Retina (tissue), 1 donor: ENCODE results near the gene NAV2.

Experiments
- DNase-seq: peaks from one replicate; pipeline ENCODE4 v3.0.0-alpha.2; 2016

NAV2 gene

DNA sequence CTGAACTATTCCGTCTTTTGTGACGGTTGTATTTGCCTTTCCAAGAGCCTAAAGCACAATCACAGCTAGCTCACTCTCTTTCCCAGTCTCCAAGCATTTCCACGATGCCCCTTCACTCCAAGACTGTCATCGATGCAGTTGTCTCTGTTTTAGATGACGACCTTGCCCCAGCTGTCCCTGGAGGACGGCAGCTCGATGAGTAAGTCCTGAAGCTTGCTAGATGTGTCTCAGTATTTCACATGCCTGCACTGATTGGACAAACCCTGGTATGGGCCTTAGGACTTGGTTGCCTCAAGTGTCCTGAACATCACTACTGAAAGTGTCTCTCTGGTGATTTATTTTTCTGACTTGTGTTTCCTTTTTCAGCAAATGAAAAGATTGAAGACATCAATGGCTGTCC is 129.9 kb downstream of the NAV2 start:
- no peak for DNase-seq

DNA sequence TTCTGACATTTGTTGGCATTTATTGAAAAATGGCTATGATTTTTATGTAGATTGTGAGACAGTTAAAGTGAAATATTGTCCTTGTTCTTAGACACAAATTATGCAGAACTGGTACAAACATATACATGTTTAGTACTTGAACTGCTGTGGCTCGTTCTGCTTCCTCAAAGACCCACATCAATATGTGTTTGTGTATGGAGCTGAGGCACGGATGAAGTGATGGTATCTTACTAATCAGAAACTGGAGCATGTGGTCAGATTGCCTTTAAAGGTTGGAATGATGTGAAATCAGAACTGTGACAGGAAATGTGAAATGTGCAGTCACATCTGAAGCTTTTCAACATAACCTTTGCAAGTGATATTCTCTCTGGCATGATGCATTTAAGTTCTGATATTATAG is 130.4 kb downstream of the NAV2 start:
- DNase-seq = no peak

DNA sequence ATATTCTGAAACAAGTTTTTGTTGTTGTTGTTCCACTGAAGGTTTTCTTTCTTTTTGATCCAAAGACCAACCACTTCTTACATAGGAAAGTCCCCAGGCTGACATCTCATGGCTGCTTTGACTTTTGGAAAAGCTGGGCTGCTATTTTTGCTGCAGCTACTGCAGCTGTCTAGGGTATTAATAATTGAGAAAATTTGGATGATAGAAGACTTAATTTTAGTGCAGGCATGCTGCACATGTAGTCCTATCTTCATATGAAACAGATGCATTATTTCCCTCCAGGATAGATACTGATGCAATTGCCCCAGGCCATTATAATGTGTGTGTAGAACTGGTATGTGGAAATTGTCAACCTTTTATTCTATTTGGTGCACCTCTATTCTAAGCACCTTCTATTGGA is 131.4 kb downstream of the NAV2 start:
- DNase-seq = no peak

DNA sequence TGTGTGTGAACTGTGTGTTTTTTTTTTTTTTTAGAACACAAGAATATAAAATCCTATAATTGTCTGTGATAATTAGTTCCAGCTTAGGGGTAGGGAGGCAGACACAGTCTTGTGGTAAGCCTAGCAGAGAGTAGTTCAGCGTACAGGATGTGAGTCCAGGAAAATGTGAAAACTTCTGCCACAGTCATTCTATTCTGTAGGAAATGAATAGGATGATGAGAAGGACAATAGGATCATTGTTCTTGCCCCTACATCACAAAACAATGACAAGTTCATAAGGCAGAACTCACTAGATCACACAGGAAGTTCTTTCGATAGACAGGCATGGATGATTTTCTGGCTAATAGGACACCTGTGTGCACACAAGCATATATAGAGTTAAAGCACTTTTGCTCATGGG is 132.2 kb downstream of the NAV2 start:
- DNase-seq = no peak

DNA sequence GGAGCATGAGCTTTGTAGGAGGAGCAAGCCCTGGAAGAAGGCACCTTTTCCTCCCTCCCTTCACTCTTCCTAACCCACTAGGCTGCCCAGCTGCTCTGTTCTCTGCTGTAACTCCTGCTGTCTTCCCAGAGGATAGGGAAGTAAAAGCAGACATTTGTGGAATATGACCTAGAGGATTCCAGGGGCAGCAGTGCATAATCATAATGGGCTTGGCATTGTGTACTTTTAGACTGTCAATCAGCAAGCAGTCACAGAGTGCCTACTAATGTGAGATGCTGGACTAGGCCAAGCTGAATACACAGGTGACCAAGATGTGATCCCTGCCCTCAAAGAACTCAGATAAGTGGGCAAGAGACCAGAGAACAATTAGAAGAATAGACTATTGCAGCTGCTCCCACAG is 133.0 kb downstream of the NAV2 start:
- no peak for DNase-seq

DNA sequence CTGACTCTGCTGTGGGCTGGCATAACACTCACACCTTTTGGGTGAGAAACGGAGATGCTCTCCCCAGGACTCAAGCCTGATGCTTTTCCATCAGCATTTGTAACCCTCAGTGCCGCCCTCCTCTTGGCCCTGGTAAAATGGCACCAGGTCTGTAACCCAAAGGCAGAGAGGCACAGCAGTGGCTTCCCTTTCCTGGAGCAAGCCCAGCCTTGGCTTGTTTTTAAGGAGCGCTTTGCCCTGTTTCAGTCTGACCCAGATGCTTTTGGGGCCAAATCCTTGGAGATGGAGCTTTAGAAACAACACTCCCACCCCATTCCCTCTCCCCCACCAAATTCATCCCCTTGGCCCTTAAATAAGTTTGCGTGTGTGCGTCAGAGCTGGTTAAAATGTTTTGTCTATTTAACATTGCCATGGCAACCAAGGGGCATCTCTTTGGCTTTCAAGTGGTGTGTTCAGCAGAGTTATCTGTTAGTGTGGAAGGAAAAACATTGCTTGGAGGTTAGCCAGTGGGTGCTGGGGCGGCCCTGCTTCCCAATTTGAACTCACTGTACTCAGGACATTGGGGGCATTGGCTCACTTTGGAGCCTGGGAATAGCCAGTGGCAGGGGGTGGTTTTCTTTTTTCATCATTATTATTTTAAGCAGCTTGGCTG is 134.1 kb downstream of the NAV2 start:
- DNase-seq = no peak

DNA sequence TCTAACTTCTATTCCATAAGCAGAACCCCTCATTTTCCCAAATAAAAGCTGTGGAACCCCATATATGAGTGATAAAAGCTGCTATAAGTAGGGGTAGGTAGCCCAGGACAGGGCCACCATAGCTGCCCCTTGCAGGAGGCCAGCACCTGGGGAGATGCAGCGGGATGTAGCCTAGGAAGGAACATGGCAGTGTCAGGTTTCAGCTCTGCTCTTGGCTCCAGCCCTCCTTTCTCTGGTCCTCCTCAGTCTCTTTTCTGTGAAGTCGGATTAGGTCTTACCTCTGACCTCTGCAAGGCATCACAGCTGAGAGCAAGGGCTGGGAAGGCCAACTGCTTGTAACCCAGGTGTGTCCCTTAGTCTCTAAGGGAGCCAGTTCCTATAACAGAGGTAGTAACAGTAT is 135.6 kb downstream of the NAV2 start:
- DNase-seq = no peak

DNA sequence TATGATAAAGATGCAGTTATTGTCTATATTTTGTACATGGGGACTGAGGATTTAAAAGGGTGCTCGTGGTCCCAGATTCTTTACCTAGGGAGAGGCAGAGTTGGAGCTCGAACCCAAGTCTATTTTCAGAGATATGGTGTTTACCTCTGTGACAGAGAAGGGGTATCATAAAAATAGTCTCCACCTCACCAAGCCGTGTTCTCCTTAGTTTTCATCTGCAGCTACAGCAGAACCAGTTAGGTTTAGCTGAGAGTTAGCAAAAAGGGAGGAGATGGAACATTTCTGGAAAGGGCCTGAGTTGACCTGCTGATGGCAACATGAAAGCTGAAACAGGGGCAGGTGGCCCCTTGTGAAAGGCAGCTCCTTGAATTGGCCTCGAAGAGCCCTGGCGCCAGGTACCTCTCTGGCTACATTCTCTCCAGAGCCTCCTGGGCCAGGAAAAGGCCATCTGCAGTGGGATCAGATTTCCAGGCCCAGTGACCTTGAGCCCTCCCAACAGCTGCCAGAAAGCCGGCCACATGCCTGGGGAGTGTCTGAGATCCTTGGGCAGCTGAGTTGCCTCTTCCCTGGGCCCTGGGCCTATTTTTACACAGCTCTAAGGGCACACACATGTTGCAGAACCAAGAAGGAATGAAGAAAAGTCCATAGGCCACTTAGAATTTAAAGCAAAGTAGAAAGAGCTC is 136.6 kb downstream of the NAV2 start:
- DNase-seq = no peak

DNA sequence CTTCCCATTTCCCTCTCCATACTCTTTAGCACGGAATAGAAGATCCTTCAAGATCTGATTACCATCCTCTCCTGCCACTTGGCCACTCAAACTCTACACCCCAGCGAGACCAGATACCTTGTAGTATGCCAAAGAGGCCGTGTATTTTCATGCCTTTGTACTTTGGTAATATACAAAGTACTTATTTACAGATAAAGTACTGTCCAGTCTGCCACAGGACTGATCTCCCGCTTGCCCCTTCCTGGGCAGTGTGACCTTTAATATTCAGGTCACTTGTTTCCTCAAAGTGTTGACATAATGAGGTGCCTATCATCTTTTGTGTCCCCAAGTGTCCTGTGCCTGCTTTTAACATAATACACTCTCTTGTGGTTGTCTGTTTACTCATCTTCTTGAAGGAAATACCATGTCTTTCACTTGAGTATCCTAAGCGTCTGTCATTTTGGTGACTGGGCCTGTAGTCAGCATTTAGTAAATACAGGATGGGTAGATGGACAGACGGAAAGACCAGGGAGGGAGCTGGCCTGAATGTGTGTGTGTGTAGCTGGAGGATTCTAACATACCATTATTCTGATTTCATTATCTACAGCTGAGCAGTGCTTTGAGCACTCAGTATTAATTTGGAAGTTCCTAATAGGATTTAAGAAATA is 137.4 kb downstream of the NAV2 start:
- DNase-seq = no peak

DNA sequence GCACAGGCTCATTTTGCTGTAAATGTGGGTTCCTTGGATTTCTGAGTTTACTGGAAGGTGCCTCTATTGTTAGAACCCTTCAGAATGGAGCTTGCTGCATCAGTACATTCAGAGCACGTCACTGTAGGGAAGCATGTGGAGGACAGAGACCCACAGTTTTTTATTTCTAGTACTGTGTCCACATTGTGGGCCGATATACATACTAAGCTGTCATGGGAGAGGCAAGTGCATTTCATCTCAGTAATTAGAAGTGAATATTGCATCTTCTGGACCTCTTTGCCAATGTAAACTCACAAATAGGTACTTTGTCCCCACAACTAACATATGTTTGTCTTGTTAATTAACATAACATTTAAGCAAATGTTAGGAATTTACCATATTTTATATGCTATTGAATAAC is 139.7 kb downstream of the NAV2 start:
- DNase-seq = no peak

DNA sequence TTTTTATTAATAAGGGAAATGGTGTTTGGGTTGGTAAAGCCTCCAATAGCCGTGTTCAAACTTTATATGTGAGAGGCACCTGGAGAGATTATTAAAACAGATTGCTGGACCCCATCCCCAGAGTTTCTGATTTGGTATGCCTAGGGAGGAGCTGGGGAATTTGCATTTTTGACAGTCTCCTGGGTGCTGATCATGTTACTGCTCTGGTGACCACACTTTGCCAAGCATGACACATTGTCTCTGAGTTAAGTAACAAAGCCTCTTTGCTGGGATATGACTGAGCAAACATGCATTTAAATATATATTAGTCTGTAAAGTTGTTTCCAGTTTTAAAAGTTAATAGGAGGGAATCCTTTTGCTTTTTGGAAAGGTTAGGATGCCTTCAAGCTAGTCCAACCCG is 140.4 kb downstream of the NAV2 start:
- DNase-seq = no peak

DNA sequence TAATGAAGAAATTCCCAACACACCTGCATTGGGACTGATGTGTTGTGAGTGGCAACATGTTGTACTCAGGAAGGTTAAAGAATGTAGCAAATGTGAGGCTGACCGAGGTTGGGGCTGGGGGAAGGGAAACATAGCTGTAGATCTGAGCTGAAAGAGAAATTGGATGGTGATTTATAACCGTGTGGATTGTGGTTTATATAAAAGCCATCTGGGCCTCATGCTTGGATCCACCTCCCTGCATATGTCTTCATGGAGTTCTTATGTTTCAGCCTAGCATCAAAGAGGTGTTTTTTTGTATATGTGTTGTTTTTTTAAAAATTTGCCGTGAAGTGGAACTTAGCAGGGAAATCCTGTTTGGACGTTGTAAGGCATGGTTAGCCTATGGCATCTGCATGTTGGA is 141.3 kb downstream of the NAV2 start:
- DNase-seq = no peak

DNA sequence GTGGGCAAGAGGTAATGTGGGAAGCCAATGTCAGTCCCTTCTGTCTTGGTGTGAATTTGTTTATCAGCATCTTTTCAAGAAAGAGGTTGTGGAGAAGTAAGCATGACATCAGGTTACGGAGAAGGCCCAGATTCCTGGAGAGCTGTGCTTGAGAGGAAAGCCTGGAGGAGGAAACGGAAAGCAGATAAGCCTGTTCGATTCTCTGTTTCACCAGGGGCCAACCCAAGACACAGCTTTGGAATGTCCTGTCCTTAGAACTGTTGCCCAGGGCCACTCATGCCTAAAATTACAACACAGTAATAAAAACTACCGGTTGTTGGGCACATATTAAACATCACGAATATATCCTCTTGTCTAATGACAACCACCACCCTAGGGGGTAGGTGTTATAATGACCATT is 148.5 kb downstream of the NAV2 start:
- DNase-seq = no peak

DNA sequence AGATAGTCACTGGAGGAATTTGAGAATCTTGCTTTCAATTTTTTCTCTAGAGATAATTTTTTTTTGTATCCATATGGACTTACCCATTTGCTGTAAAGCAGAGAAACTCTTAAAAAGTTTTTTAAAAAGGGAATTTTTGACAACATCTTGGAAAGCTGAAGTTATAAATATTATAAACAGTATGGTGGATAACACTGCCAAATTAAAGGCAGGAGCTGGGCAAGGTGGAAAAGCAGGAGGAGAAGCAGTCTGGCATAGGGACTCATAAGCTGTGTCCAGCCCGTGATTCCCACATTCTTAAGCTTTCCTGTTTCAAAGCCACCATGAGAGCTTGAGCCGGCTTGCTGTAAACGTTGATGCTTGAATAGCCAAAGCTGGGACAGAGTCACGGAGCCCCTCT is 149.5 kb downstream of the NAV2 start:
- no peak for DNase-seq

DNA sequence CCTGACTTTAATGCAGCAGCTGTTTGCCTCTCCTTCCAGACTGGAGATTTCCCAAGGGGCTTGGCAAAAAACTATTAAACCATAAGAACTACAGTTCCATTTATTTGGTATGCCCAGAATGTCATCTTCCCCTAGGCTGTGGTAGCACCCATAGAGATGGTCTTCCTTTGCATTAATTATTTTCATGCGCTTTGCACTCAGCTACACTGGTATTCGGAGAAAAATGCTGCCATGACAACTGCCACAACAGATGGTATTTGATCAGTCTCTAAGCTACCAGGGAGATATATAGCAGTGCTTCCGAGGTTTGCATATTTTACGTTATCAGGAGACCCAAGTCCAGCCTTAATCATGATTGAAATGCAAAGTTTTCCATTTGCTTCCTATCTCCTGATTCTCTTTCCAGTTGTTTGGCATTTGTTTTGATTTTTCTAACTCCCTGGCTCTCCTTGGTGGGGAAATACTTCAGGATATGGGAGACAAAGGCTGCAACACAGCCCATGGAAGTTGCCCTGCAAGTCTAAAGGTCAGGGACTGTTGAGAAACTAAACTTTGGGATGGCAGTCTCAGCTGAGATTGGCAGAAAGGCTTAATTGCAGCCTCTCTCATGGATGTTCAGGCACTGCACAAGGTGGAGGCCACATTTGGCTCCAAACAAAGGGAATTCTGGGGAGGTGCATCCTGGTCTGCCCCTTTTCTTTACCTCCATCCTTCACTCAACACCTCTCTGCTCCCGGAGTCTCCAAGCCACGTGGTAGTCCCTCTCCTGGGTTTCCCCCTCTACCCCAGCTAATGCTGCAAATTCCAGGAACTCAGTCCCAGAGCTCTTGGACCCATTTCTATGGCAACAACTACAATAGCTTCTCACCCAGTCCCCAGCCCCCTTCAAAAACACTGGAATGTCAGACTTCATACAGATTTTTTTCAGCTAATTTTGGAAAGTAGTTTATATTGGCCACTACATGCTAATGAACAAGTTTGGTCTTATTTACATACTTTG is 151.8 kb downstream of the NAV2 start:
- no peak for DNase-seq

DNA sequence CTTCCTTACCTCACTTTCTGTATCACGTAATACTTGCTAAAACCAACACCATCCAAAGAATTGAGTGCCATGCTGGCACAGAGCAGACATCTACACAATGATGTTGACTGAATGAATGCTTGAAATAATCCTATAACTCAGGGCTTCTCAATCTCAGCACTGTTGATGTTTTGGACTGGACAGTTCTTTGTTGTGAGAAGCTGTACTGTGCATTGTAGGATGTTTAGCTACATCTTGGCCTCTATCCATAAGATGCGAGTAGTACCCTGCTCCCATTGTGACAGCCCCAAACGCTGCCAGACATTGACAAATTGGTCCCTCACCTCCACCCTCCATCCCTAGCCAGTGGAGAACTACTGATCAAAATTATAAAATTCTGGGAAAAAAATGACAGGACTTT is 153.4 kb downstream of the NAV2 start:
- DNase-seq = no peak

DNA sequence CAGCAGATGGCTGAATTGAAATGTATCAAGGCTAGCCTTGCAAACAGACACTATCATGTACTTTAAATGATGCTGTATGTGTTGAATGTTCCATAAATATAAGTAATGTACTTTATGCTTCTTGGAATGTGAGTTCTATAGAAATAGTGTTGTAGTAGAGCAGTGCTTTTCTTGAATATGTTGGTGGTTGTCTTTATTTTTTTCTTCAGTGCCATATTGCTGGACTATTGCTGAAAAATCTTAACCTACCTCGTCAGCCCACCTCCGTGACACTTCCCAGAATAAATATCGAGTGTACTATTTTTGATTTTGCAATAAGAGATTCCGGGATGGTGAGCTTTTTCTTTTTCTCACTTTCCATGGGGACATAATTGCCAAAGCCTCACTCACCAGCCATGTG is 153.9 kb downstream of the NAV2 start:
- no peak for DNase-seq

DNA sequence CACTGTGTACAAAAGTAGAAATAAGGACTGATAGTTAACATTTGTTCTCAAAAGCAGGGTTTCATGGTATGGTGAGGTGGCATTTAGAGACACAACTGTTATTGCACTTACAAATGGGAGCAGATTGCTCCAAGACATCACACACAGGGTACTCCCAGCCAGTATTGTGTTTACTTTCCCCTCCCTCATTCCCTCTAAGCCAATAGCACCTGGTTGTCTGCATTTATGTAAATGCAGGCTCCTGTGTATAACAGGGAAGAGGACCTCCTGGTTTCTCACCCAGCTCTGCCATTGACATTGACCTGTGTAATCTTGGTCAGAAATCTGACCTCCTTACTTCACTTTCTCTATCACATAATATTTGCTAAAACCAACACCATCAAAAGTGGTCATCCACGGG is 154.4 kb downstream of the NAV2 start:
- DNase-seq = no peak

DNA sequence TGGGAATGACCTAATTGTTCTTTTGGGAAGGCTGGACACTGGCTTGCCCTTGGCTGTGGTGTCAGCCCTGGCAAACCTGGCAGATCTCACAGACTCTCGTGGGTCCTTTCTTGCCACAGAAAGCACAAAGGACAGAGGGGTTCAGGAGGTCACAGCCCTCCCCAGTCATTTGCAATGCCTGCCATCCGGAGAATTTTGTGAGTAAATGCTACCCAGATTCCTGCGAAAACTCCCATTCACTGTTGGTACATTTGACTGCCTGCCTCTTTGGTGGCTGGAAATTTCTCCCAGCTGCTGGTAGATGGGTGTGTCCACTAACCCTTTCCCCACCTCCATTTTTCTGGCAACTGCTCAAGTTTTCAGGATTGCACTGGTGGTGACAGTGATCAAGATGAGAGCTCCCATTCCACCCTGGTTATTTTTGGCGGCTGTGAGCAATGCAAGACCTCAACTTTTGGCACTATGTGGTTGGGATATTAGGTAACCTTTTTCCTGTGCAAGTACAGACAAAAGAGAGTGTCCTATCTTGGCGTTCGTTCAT is 155.7 kb downstream of the NAV2 start:
- DNase-seq = no peak

DNA sequence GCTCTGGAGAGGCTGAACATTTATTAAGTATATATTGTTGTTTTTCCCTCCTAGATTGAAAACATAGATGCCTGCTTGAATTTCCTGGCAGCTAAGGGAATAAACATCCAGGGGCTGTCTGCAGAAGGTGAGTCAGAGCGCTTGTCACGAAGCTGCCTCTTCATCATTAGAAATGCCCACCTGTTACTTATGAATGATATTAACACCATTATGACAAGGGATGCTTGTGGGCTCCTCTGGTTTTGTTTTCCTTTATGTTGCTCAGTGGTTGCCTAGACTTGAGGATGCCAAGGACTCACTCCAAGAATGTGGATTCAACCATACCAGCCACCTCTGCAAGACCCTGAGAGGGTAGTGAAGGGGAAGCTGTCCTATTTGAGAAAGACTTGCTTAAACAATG is 156.2 kb downstream of the NAV2 start:
- DNase-seq = no peak

DNA sequence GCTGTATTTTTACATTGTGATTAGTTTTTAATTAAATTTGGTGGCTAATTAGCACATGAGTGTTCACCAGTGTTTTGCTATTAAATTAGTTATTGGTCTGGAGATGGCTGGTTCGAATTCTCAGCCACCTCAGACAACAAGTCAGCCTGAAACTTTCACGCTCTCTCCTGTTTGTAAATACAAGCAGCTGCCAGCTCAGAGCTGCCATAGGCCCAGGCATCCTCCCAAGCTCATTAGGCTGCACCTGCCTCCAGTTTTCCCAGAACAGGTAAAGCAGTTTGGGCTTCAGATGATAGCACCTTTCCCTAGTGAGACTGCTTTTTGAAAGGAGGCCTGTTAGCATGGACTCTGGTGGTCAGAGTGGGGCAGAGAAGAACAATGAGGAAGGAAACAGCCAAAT is 156.8 kb downstream of the NAV2 start:
- no peak for DNase-seq

DNA sequence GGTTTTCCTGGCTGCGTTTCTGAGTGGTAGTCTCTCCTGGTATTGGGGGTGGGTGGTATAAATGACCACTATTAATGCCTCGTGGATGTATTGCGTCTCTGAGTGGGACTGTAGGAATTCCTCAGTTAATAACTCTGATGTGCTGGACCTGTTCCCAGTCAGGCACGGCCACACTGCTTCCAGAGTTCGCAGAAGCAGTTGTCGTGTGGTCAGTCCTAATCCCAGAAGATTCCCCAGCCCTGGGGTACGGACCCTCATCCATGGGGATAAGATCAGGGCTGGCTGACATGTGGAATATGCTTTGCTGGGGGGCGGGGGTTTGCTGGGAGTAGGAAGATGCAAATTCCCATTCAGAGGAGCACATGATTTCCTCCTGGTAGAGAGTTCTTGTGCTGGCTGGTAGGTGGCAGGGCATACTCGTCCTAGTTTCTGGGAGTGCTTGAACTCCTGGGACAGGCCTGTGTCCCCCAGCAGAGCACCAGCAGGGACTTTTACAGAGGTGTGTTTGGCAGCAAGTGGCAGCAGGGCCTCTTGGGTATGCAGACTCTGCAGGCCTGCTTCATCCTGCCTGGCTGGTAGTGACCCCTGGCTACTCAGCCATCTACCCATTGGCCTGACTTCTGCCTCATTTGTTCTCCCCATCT is 157.4 kb downstream of the NAV2 start:
- DNase-seq = no peak

DNA sequence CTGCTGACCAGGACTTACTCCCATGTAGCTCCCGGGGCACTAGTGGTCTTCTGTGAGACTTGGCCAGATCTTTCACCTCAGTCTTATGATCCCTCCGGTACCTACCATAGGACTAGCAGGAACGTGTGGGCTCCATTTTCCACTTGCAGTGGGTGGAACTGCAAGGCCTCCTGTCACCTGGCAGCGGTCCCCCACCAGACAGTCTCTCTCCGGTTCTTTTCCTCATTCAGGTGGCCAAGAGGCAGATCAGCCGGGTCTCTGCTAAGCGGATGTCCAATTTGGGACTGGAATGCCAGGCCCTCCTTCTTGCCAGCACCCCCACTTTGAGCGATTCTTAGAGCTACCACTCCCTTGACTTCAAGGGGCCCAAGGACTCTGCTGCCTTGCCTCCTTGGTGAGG is 158.9 kb downstream of the NAV2 start:
- DNase-seq = no peak
